GM12891 (cell line): ENCODE data around the gene GLTP.

Experiments
- POLR2A ChIP-seq: IDR thresholded peaks from 2 replicates; pipeline ENCODE4 v1.6.1; 2011; ENCODE audit warnings: low read depth, low read length, control low read depth
- POLR2AphosphoS5 ChIP-seq: IDR thresholded peaks from 2 replicates; pipeline ENCODE4 v1.6.1; 2011; ENCODE audit warnings: low read depth, low read length, control low read depth

GRCh38 chr12:109855377-109855776, 25.0 kb downstream of the GLTP start:
- no peak for TF ChIP-seq POLR2AphosphoS5
- TF ChIP-seq POLR2A, result no peak
